Endothelial cell of umbilical vein (primary cell): ENCODE data around the gene KIF2C. TPM values are rescaled to one million over a fixed set of nuclear protein-coding genes. Genes with fewer than 3 reads are reported as not detected.

Experiments used
- BruUV-seq: library from RNA; stranded (reverse); fragments of 400-500 nt; replicated peaks from 2 replicates; lab custom pipeline; 2021; lab: Mats Ljungman, UMichigan
- CTCF ChIA-PET: fragments of 300-600, 350-600 bp; sonication (Branson Sonifier 250); formaldehyde crosslinking; loops from one replicate; lab custom pipeline; 2021; ENCODE audit warnings: antibody characterized with exemption, inconsistent platforms; lab: Charles Lee
- POLR2A ChIA-PET: fragments of 300-600, 350-600 bp; sonication (Branson Sonifier 250); formaldehyde crosslinking; loops from one replicate; lab custom pipeline; 2021; ENCODE audit warnings: antibody characterized with exemption, inconsistent platforms; lab: Charles Lee
- DNase-seq: peaks from one replicate; pipeline ENCODE4 v3.0.0-alpha.2; 2011; ENCODE audit warnings: low read depth, low spot score
- FAIRE-seq: peaks from 2 replicates; lab custom pipeline; 2011; peaks lifted over from hg19 to GRCh38; lab: Jason Lieb, UNC
- H2AFZ ChIP-seq: 2 replicates; pipeline ENCODE4 v1.6.0; 2012; ENCODE audit warnings: low read depth, low read length, control low read depth, inconsistent platforms
- H3K27ac ChIP-seq: 2 replicates; pipeline ENCODE4 v1.5.1; 2011; ENCODE audit warnings: low read depth, mild to moderate bottlenecking, control low read depth, low read length, moderate library complexity; ENCODE audit not compliant: insufficient read depth
- H3K27me3 ChIP-seq, 2 experiments: 2 replicates each; pipeline versions ENCODE4 v1.6.0 to v1.6.1; 2011; ENCODE audit warnings: low read length in 2 of 2, mixed read lengths in 1 of 2; ENCODE audit not compliant: control insufficient read depth in 2 of 2, insufficient read depth in 2 of 2
- H3K36me3 ChIP-seq, 2 experiments: 2 replicates in 1 of 2; 3 replicates in 1 of 2; pipeline ENCODE4 v1.5.1; 2011; ENCODE audit warnings: low read length in 2 of 2, mild to moderate bottlenecking in 1 of 2, moderate library complexity in 1 of 2; ENCODE audit not compliant: control insufficient read depth in 2 of 2, insufficient read depth in 2 of 2; ENCODE audit errors: extremely low read depth in 1 of 2
- H3K4me1 ChIP-seq: 3 replicates; pipeline ENCODE4 v1.5.1; 2011; ENCODE audit warnings: mild to moderate bottlenecking, low read length; ENCODE audit not compliant: control insufficient read depth, insufficient read depth; ENCODE audit errors: extremely low read depth
- H3K4me2 ChIP-seq: 2 replicates; pipeline ENCODE4 v1.6.1; 2011; ENCODE audit warnings: low read length, control low read depth, mixed read lengths; ENCODE audit not compliant: insufficient read depth
- H3K4me3 ChIP-seq, 3 experiments: fragments of 200-600 bp in 1 of 3; sonication (generic), shearing (Covaris generic) in 1 of 3; replicated peaks in 1 of 3; 2 replicates each; pipeline ENCODE4 v1.5.1; 2011 to 2016; ENCODE audit warnings: control low read depth in 3 of 3, low read length in 3 of 3, mild to moderate bottlenecking in 2 of 3, inconsistent platforms in 1 of 3, low read depth in 1 of 3, moderate library complexity in 1 of 3; ENCODE audit not compliant: insufficient read depth in 1 of 3
- H3K79me2 ChIP-seq: 2 replicates; pipeline ENCODE4 v1.6.0; 2012; ENCODE audit warnings: low read length, inconsistent platforms; ENCODE audit not compliant: control insufficient read depth, insufficient read depth
- H3K9ac ChIP-seq: replicated peaks from 2 replicates; pipeline ENCODE3; 2011; ENCODE audit warnings: low read length, control low read depth; ENCODE audit not compliant: insufficient read depth; ENCODE audit errors: extremely low read depth
- H3K9me1 ChIP-seq: replicated peaks from 3 replicates; pipeline ENCODE4 v1.6.0; 2011; ENCODE audit warnings: mild to moderate bottlenecking, low read length; ENCODE audit not compliant: control insufficient read depth, insufficient read depth; ENCODE audit errors: extremely low read depth
- H3K9me3 ChIP-seq: replicated peaks from 2 replicates; pipeline ENCODE4 v1.5.1; 2012; ENCODE audit warnings: low read length, inconsistent platforms; ENCODE audit not compliant: control insufficient read depth, insufficient read depth
- H4K20me1 ChIP-seq: replicated peaks from 2 replicates; pipeline ENCODE3; 2011; ENCODE audit warnings: mild to moderate bottlenecking, low read length; ENCODE audit not compliant: control insufficient read depth, insufficient read depth; ENCODE audit errors: extremely low read depth
- EZH2 ChIP-seq: IDR thresholded peaks from 2 replicates; pipeline ENCODE4 v1.6.1; 2012; ENCODE audit warnings: borderline replicate concordance, low read depth, mild to moderate bottlenecking, moderate library complexity, low read length, inconsistent platforms; ENCODE audit not compliant: severe bottlenecking
- FOS ChIP-seq: IDR thresholded peaks from 2 replicates; pipeline ENCODE4 v1.6.1; 2011; ENCODE audit warnings: mild to moderate bottlenecking, low read length, moderate library complexity, borderline replicate concordance; ENCODE audit not compliant: insufficient read depth
- GATA2 ChIP-seq: IDR thresholded peaks from 2 replicates; pipeline ENCODE4 v1.7.0; 2011; ENCODE audit warnings: low read depth, mild to moderate bottlenecking, moderate library complexity, mixed read lengths, low read length; ENCODE audit not compliant: insufficient read length, insufficient read depth
- JUN ChIP-seq: IDR thresholded peaks from 2 replicates; pipeline ENCODE4 v1.6.1; 2011; ENCODE audit warnings: borderline replicate concordance, low read depth; ENCODE audit not compliant: insufficient read length, insufficient read depth
- MYC ChIP-seq: IDR thresholded peaks from one replicate; pipeline ENCODE4 v1.6.1; 2011; ENCODE audit warnings: mild to moderate bottlenecking, low read depth, low read length
- POLR2A ChIP-seq: IDR thresholded peaks from 2 replicates; pipeline ENCODE4 v1.6.1; 2012; ENCODE audit warnings: low read depth, mild to moderate bottlenecking, control low read depth, low read length
- POLR2AphosphoS5 ChIP-seq: IDR thresholded peaks from 2 replicates; pipeline ENCODE4 v1.6.1; 2012; ENCODE audit warnings: low read depth, mild to moderate bottlenecking, control low read depth, low read length, moderate library complexity; ENCODE audit not compliant: insufficient read depth
- dilution Hi-C: fragments of 300-500 bp; cut with MboI; formaldehyde crosslinking; loops from one replicate; pipeline ENCODE4 v1.15.0; 2019; ENCODE audit warnings: low sequenced_read_pairs; ENCODE audit not compliant: extremely low pct_ligation_motif_present
- intact Hi-C: fragments of 100-400 bp; cut with micrococcal nuclease; formaldehyde crosslinking; loops from one replicate; pipeline ENCODE4 v1.10.0; 2022
- polyA plus RNA-seq, 4 experiments: library from polyadenylated mRNA; depleted of rRNA in 3 of 4; stranded (reverse) in 3 of 4; unstranded in 1 of 4; fragments of >200 nt; gene quantifications; 2 replicates each; pipeline versions ENCODE4 v1.2.1 to v1.2.3, GENCODE V29; 2011 to 2012; ENCODE audit warnings: missing spikeins in 1 of 4
- total RNA-seq: library from RNA; stranded (reverse); gene quantifications from 2 replicates; pipeline ENCODE4 v1.2.3, GENCODE V29; 2021
- TF ChIP-seq, protein P1 (sequence below), 2 donors: IDR thresholded peaks; 1 replicate in 1 of 2; 2 replicates in 1 of 2; pipeline ENCODE4 v1.5.1; 2011; ENCODE audit warnings: low read length in 2 of 2, mild to moderate bottlenecking in 2 of 2, moderate library complexity in 2 of 2, control low read depth in 1 of 2, inconsistent platforms in 1 of 2, low read depth in 1 of 2; ENCODE audit not compliant: insufficient read depth in 1 of 2; ENCODE audit errors: extremely low read depth in 1 of 2
- TF ChIP-seq, protein P2 (sequence below): IDR thresholded peaks from 2 replicates; pipeline ENCODE4 v1.6.1; 2011; ENCODE audit not compliant: insufficient read depth, insufficient read length

Gene KIF2C
- total and polyA plus RNA-seq, 2 donors (not counting 3 experiments of a cell fraction or from before 2014, with no cell fraction given) = 27.1 to 53.7 TPM

DNA sequence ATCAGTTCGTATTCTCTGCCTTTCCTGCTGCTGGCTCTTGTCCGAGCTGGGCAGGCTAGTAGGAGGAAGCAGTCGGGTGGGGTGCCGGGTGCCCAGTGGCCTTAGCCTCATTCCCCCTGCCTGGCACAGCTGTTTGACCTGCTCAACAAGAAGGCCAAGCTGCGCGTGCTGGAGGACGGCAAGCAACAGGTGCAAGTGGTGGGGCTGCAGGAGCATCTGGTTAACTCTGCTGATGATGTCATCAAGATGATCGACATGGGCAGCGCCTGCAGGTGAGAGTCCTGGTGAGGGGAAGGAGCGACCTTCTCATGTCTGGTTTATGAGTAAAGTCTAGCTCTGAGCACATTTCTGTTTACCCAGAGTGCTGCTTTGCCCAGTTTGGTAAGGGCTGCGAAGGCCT, 19.4 kb downstream of the KIF2C start:
- Histone ChIP-seq H3K9me1 (no peaks in the 10 kb centered on the region), H3K27ac (no peak overlapping the region), H4K20me1 (no peaks in the 10 kb centered on the region), H3K36me3 (peaks cover 18 to 26% of the 10 kb centered on the region in 2 experiments), H3K27me3 (no peaks in the 10 kb centered on the region), H3K79me2 (no peaks in the 10 kb centered on the region), H3K4me2 (no peak overlapping the region), H3K4me3 (no peak overlapping the region), H3K9me3 (no peaks in the 10 kb centered on the region), H3K9ac (no peak overlapping the region), H2AFZ (no peak overlapping the region), H3K4me1 (peaks cover 12% of the 10 kb centered on the region)
- CTCF ChIA-PET = no interaction called here
- intact Hi-C loops = no loop called here
- DNase-seq = no peak
- BruUV-seq = no TSS peak
- TF ChIP-seq GATA2 (no peak), POLR2AphosphoS5 (no peak), FOS (no peak), POLR2A (no peak), JUN (no peak), EZH2 (no peak), MYC (no peak)
- TF ChIP-seq, protein P1, sequence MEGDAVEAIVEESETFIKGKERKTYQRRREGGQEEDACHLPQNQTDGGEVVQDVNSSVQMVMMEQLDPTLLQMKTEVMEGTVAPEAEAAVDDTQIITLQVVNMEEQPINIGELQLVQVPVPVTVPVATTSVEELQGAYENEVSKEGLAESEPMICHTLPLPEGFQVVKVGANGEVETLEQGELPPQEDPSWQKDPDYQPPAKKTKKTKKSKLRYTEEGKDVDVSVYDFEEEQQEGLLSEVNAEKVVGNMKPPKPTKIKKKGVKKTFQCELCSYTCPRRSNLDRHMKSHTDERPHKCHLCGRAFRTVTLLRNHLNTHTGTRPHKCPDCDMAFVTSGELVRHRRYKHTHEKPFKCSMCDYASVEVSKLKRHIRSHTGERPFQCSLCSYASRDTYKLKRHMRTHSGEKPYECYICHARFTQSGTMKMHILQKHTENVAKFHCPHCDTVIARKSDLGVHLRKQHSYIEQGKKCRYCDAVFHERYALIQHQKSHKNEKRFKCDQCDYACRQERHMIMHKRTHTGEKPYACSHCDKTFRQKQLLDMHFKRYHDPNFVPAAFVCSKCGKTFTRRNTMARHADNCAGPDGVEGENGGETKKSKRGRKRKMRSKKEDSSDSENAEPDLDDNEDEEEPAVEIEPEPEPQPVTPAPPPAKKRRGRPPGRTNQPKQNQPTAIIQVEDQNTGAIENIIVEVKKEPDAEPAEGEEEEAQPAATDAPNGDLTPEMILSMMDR (IDR thresholded peaks at IDR 0.05; ENCODE audit: extremely low read depth in 1 of 2, insufficient read depth in 1 of 2, low read depth in 1 of 2, low read length in 2 of 2) = no peak
- TF ChIP-seq, protein P2, sequence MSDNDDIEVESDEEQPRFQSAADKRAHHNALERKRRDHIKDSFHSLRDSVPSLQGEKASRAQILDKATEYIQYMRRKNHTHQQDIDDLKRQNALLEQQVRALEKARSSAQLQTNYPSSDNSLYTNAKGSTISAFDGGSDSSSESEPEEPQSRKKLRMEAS = no peak
- dilution Hi-C loops = no loop called here
- POLR2A ChIA-PET = no interaction called here
- no peak for FAIRE-seq
